Muscle of back (tissue), 11 donors: ENCODE data around the gene TENM3. TPM values are rescaled to one million over a fixed set of nuclear protein-coding genes. Genes with fewer than 3 reads are reported as not detected.

ENCODE experiments used
- DNase-seq, 3 donors: peaks; one replicate each; pipeline versions ENCODE4 v3.0.0 to v3.0.0-alpha.2; 2013
- polyA plus RNA-seq, 10 donors: library from polyadenylated mRNA; unstranded; fragments of 120-200 nt; gene quantifications; one replicate each; pipeline ENCODE4 v1.2.1, GENCODE V29; 2013; ENCODE audit not compliant: insufficient read length in 10 of 10

TENM3 gene
- polyA plus RNA-seq, 10 donors: 9.2 to 23.1 (median 15.7) TPM

DNA sequence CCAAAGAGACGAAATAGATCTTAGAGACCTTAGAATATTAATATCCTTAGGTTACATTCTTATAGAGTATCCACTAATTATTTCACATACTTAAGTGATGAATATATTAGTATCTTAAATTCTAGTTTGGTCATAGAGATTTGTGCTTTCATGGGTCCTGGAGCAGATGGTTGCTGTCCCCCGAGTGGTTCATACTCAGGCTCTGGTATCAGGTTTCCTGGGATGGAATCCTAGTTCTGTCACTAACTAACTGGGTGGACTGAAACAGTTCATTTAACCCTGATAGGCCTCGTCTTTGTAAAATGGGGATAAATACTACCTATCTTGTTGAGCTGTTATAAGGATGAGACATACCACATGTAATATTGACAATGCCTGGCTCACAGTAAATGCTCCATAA is 264.6 kb downstream of the TENM3 start:
- peak in 1 of 3 donors; percentile 25 for DNase-seq

DNA sequence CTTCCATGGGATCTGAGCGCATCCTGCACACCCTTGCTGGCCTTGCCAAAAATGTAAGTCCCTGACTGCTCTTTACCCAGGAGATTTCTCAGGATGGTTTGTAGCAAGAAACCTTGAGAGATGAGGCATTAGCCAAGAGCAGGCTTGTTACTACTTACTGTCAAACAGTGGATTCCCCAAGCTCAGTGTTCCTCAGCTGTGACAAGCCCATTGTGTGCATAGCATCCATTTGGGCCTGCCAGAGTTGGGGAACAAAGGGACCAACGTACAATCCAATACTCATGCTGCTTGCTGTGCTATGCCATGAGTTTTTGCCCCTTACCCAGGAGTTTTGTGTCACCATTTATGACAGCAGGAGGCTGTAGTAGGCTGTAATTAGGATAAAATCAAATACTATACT is 267.6 kb downstream of the TENM3 start:
- DNase-seq: no peak

DNA sequence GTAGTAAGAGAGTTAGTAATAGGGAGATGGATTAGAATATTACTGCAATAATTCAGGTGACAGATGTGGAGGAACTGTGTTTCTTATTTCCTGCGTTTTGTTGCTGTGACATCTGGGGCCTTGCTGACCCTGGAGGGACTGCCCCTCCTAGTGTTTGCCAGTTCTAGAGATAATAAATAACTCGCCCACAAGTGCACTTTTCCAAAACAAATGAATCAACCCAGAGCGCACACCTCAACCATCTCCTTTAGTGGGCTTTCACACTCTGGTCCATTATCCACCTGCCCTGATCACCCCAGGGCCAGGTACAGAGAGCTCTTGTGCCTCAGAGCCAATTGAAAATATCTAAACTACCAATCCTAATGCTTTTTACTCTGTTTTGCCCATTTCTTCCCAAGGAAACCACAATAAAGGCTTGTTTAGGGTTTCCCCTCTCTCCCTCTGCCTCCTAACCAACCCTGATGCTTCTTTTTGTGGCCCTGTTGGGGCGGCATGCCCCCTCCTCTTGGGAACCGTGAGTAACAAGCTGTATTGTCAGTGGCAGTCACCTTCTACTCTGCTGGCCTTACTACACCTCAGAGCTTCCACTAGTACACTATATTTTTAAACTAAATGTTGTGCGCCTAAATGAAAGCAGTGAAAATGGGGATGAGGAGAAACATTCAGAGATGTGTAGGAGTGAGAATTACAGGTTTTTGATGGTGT is 270.5 kb downstream of the TENM3 start:
- no peak for DNase-seq

DNA sequence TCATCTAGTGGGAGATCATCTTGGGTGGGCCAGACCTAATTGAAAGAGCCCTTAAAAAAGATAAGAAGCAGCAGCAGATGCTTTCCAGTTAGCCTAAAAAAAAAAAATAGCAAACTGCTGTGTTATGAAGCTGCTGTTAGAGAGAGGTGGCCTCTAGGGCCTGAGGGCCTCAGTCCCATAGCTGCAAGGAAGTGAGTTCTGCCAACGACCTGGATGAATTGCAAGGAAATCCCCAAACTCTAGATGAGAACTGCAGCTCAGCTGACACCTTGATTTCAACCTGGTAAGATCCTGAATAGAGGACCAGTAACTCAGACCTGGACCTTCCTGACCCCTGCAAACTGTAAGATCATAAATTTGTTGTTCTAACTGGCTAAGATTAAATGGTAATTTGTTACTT is 275.2 kb downstream of the TENM3 start:
- no peak for DNase-seq

DNA sequence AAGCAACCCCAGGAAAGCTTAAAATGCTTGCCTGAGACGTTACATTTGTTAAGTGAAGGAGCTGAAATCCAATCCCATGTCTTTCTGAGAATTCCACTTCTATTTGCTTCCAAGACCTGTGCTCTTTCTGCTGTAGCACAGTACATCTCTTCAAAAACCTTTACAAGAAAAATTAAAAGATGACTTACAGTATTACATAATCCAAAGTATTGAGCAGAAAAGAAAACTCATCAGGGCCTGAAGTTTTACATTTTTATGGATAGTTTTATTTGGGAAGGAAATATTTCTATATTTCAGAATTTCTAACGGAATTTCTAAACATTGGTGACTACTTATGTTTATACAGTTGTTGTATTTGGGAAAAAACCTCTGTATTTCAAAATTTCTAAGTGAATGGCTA is 276.3 kb downstream of the TENM3 start:
- no peak for DNase-seq

DNA sequence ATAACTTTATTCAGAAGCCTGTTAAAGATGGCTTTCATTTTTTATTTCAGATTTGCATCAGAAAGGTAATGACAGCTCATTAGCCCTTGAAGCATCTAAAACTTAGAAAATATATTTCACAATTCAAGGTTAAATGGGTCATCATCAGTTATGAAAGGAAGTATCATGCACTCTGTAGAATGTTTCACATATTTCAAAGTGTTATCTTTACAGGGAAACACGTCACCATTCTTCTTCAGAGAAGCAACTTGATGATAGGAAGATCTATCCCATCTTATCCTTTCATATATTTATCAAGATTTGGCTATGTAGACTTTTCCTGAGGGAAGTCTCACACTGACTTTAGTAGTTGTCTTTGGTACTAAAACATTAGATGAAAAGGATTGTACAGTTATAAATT is 277.8 kb downstream of the TENM3 start:
- DNase-seq: no peak

DNA sequence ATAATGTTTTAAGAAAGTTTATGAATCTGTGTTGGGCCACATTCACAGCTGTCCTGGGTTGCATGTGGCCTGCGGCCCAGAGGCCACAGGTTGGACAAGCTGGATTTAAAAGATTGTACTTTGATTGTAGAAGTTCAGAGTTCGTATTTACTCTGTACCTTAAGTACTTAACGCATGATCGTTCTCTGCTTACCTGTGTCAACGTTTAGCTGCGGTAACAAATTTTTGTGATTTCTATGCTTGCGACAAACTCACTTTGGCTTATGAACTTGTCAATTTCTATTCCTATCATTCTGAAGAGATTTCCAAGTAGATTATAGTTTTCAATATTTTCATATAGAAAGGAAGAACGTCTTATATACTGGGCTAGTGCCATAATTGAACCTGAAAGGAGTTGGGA is 285.6 kb downstream of the TENM3 start:
- no peak for DNase-seq

DNA sequence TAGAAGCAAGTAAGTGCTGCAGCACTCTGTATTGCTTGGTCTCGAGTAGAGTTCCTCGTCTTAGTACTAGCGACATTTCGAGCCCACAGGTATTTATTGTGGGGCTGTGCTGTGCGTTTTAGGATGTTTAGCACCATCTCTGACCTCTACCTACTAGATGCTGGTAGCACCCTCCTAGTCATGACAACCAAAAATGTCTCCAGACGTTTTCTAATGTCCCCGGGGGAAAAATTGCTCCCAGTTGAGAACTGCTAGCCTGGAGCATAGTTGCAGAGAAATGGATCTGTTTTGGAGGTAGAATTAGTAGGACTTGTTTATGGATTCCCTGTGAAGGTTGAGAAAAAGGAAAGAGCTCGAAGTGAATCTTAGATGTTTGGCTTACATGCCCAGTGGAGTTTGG is 287.2 kb downstream of the TENM3 start:
- DNase-seq: no peak

DNA sequence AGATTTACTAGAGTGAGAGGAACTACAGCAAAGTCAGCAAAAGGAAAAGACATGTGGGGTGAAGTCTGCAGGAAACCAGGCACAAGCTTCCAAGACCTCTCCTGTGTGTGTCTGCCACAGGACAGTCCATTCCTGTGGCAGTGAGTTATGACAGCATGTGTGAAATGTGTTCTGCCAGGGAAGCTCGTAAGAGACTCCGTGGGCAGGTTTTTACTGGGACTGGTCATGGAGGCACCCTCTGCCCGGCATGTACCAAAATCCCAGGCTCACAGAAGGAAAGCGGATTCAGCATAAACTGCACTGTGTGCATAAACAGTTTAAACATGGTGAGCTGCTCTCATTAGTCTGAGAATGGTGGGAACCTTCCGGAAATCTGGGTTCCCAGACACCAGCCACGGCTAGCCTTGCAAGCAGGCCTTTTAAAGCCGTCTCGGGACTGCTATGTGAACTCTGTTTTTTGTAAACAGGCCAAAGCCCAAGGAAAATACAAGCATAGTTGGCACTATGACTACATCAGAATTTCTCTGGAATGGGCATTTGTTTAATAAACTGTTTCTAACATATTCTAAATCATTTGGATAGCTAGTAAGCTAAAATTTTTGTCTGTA is 288.5 kb downstream of the TENM3 start:
- peak in 1 of 3 donors; percentile 22 for DNase-seq

DNA sequence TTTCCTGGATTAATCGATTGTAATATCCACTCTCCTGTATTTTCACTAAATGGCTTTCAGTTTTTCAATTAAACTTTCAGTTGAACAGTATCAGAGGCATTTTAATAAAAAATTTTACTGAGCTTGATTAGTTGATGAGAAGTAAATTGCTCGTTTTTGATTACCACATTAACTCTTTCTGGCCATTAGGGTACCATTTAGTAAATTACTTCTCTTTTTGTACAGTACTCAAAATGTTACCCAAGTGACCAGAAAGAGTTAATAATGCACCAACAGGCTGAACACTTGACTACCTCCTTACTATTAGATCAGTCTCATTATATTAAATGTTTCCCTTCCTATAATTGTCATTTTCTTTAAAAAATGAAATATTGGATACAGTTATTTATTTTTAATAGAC is 289.2 kb downstream of the TENM3 start:
- DNase-seq: no peak

DNA sequence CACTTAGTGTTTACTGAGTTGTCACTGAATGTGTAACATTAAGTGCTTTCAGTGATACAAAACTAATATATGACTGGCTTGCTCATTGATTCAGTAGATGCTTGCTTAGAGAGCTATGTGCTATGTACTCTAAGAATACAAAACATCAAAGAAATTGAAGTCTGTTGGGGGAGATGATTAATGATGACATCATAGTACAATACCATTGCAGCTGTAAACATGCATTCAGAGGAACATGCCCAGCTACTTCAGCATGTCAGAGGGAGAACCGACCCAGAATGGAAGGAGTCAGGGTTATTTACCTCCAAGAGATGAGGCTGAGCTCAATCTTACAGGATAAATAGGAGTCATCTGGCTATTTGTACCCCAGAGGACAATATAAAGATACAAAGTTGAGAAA is 290.8 kb downstream of the TENM3 start:
- no peak for DNase-seq

DNA sequence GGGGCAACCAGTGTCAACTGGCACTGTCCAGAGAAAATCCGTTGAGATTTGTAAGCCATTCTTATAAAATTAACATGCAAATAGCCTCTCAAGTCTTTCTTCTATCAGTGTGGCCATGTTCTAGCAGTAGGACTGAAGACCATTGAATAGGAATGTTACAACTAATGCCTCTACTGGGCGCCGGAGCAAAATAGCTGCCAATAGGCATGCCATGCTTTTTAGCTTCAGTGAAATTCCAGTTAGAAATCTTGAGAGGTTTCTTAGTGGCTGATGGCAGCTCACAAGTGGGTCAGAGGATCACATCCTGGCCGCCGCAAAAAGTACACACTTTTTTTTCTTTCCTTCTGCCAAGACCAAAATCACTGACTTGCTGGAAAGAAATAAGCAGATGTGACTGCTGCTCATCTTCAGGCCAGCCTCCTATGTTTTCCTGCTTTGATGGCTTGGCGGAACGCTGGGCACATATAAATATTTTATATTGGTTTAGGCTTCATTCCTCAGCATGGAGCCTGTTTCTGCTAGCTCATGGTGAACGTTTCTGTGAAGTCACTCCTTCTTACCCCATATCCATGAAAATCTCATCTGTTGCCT is 293.1 kb downstream of the TENM3 start:
- DNase-seq: no peak

DNA sequence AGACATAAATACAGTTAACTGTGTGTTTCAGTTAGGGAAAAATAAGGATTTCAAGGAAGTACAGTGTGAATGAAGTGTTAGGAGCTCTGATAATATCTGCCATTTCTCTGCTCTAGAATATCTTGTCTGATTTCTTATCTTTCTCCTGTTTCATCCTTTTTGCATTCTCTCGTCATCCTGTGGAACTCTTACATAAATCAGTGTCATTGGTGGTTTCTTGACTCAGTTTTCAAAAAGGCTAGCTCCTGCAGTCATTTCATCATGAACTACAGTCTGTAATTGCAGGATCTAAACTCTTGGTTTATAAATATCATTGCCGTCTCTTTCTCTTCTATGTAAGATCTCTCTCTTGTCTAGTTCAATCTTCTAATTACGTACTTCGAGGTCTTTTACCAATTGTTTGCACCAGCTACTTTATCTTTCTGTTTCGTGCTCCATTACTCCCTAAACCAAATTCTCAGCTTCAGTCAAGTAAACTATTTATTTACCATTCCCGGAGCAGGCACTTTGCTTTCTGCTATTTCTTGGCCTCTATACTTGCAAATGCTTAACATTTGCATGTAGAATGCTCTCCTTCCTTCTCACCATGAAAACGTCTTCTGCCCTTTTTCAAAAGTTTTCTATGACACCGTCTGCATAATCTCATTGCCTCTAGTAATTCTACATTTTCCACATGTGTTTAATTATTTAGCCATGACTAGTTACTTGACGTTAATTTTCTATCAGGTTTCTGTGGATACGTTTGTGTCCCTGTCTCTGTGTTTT is 294.0 kb downstream of the TENM3 start:
- DNase-seq: no peak

DNA sequence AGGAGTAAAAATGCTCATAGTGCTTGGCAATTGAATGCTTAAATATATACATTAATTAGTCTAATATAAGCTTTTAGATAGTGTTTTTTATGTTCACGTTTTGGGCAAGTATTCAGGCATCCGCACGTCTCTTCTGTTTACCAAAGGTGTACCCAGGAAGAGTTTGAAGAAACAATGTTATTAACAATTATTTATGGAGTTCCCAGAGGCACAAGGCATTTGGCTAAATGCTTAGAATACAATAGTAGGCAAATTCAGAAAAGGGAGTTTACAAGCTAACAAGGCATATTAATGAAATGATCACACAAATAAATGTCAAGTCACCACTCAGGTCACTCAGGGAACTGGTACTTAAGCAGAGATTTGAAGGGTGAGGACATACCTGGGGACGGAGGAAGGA is 294.8 kb downstream of the TENM3 start:
- DNase-seq: no peak

DNA sequence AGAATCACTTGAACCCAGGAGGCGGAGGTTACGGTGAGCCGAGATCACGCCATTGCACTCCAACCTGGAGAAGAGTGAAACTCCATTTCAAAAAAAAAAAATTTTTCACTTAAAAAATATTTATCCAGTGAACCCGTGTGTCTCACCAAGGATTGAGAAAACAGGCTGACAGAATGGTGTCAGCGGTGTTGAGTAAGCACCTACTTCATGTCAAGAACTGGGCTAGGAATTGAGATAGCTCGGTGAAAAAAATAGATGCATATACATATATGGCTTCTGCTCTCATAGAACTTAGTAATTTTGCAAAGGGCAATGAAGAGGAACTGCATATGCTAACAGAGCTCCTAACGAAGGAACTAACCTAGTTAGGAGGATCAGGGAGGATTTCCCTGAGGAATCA is 297.3 kb downstream of the TENM3 start:
- no peak for DNase-seq

DNA sequence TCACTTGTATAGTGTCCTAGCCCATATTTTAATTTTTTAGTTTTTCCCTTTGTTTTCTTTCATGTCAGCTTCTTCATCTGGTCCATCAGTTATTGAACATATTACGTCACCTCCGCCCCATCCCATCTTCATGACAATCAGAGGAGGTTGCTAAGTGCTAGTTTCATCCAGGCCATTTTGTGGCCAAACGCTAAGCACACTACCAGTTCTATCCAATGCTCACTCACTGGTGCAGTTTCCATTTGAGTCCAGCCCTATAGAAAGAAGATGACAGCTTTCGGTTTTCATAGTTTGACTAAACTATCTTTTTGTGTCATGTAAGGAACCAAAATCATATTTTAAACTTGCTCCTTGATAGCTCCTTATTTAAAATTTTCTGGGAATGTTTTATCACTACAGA is 304.2 kb downstream of the TENM3 start:
- no peak for DNase-seq

DNA sequence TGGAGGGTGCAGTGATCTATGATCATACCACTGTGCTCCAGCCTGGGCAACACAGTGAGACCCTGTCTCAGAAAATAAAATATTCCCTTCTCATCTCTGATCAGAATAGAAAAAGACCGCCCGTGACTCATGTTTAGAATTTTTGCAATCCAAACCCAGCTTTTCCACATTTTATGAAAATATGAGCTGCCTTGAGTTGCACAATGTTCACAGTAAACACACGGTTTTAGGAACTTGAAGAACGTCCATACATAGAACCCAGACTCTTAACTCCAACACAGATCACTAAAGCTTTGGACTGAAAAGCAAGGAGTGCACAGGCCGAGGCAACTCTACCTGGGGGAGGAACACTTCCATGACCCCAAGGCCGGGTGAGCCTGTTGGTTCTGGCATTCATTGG is 305.0 kb downstream of the TENM3 start:
- DNase-seq: no peak

DNA sequence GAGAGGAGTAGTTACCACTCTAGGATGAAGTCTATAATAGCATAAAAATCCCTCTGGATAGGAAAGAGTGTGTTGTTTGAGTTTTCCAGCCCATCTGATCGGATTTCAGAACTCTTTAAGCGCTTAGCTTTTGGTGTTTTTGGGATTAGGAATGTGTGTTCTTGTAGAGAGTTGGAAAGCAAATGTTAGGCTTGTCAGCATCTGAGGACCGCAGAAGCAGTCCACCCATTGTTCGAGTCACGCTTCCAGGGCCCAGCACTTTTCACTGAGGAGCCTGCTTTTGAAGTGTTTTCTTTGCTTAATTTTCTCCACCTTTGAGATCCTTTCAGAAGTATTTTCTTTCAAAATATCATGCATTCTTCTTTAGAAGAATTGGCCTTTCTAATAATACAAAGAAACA is 306.2 kb downstream of the TENM3 start:
- DNase-seq: no peak

DNA sequence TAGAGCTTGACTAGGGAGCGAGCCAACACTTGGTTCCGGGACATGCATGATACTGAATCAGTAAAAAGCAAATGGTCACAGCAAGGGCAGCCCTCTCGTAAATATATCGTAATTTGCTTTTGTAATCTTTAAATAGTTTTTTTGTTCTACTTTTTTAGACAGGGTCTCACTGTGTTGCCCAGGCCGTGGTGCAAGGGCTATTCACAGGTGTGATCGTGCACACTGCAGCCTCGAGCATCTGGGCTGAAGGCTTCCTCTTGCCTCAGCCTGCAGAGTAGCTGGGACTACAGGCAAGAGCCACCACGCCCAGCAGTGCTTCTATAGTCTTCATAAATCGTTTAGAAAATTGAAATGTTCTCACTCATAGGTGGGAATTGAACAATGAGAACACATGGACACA is 309.7 kb downstream of the TENM3 start:
- DNase-seq: no peak

DNA sequence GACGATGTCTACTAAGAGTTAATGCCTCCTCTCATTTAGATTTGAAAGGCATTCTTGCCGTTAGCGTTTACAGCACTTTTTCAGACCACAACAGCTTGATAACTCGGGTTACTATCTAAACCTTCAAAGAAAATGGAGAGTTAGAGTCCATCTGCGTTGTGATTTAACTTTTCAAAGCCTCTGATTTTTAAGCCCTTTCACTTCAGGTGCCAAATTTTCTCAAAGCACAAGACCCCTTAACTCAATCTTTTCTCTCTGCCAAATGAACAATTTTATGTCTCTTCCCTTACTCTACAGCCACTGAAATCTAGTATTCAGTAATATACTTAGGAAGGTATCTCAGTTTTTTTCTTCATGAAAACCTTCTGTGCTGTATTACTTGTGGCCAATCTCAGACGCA is 310.5 kb downstream of the TENM3 start:
- DNase-seq: no peak

DNA sequence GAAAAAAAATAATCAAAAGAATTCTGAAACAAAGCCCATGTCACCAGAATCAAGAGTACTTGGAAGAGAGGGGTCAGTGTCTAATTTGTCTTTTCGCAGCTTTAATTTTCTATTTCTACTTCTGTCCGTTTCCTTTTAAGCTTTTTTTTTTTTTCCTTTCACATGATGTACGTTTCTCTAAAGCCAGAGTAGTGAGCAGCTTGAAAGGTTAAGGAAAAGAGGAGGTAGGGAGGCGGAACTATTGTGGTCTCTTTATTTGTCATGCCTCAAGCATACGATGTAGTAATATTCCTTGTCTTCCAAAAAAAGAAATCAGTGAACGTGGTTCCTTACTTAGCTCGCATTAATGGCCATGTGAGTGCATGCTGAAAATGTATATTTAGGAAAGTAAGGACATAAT is 311.5 kb downstream of the TENM3 start:
- no peak for DNase-seq

DNA sequence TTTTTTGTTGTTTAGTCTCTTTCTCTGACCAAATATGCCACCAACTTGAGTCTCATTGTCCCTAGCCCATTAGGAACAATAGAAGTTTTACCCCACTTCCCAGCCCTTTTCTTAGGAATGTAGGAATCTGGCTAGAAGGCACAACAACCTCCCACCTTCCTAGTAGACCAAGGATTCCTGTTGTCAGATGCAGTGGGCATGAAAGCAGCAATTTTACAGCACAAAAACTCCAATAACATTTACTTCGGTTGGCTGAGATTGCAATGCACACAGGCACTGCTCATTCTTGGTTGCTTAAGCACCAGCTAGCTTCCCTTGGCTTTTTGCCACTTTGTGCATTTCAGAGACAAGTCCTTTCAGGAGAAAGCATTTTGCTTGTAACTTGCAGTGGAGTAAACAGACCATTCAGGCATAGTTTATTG is 312.8 kb downstream of the TENM3 start:
- DNase-seq: peak in 1 of 3 donors; percentile 38

DNA sequence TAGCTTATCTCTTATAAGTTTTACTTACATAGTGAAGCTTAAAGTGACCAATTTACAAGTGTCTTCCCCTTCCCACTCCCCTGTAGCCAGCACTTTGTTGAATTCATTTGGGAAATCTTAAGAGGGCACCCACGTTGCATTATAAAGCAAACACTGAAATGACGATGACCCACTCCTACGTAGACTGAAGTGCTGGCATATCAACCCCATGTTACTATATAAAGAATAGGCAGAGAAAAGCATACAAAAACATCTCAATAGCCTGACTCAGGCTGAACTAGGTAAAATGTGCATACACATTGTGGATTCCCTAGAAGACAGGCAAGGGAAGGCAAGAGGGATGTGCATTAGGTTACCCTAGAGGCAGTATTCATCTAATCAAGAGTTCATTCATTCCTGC is 313.4 kb downstream of the TENM3 start:
- DNase-seq: no peak
